GM23338 (cell line): Measurements from ENCODE around the gene FOXL1. TPM values are rescaled to one million over a fixed set of nuclear protein-coding genes. Genes with fewer than 3 reads are reported as not detected.

Experiments used
- ATAC-seq: fragments of 200-7000 bp; cut with Tn5 transposase; 3 replicates; pipeline ENCODE4 v1.9.1; 2020
- DNase-seq: peaks from one replicate; pipeline ENCODE4 v3.0.0-alpha.2; 2015; ENCODE audit warnings: low spot score
- H2AFZ ChIP-seq: fragments of 200-600 bp; sonication (generic); 2 replicates; pipeline ENCODE4 v1.8.0; 2016; ENCODE audit warnings: antibody characterized with exemption, mild to moderate bottlenecking, moderate library complexity
- H3F3A ChIP-seq: fragments of 200-600 bp; sonication (generic); replicated peaks from 2 replicates; pipeline ENCODE4 v1.8.0; 2017; ENCODE audit warnings: antibody characterized with exemption, mixed run types, low read depth
- H3K27ac ChIP-seq: fragments of 200-600 bp; sonication (generic); 2 replicates; pipeline ENCODE4 v1.6.1; 2016; ENCODE audit warnings: low read depth
- H3K27me3 ChIP-seq: fragments of 200-600 bp; sonication (generic); 2 replicates; pipeline ENCODE4 v1.8.0; 2016; ENCODE audit warnings: mild to moderate bottlenecking, mixed run types, moderate library complexity; ENCODE audit not compliant: insufficient read depth
- H3K36me3 ChIP-seq: fragments of 200-600 bp; sonication (generic); 2 replicates; pipeline ENCODE4 v1.8.0; 2016; ENCODE audit warnings: mild to moderate bottlenecking; ENCODE audit not compliant: insufficient read depth
- H3K4me1 ChIP-seq: fragments of 200-600 bp; sonication (generic); 2 replicates; pipeline ENCODE4 v1.8.0; 2016; ENCODE audit warnings: mild to moderate bottlenecking, moderate library complexity; ENCODE audit not compliant: insufficient read depth
- H3K4me2 ChIP-seq: fragments of 200-600 bp; sonication (generic); 2 replicates; pipeline ENCODE4 v1.7.1; 2017; ENCODE audit warnings: mixed run types
- H3K4me3 ChIP-seq: fragments of 200-600 bp; sonication (generic); 2 replicates; pipeline ENCODE4 v1.6.1; 2016; ENCODE audit warnings: mixed run types
- H3K79me2 ChIP-seq: fragments of 200-600 bp; sonication (generic); replicated peaks from 2 replicates; pipeline ENCODE4 v1.8.0; 2017; ENCODE audit warnings: mild to moderate bottlenecking; ENCODE audit not compliant: insufficient read depth
- H3K9me2 ChIP-seq: fragments of 200-600 bp; sonication (generic); 2 replicates; pipeline ENCODE4 v1.8.0; 2017; ENCODE audit not compliant: insufficient read depth
- H4K20me1 ChIP-seq: fragments of 200-600 bp; sonication (generic); replicated peaks from 2 replicates; pipeline ENCODE4 v1.8.0; 2017; ENCODE audit warnings: mild to moderate bottlenecking; ENCODE audit not compliant: insufficient read depth
- H3K27ac Mint-ChIP-seq: 2 replicates; pipeline ENCODE4 v1.8.0; 2020; ENCODE audit warnings: inconsistent platforms, mild to moderate bottlenecking, moderate library complexity, mixed read lengths
- H3K27me3 Mint-ChIP-seq: 3 replicates; pipeline ENCODE4 v1.8.0; 2022; ENCODE audit warnings: low read depth, mild to moderate bottlenecking, moderate library complexity, mixed read lengths, inconsistent platforms; ENCODE audit not compliant: insufficient read depth, poor library complexity
- H3K36me3 Mint-ChIP-seq: 3 replicates; pipeline ENCODE4 v1.8.0; 2021; ENCODE audit warnings: low read depth, mild to moderate bottlenecking, inconsistent platforms, moderate library complexity, mixed read lengths
- H3K4me1 Mint-ChIP-seq: 3 replicates; pipeline ENCODE4 v1.8.0; 2020; ENCODE audit warnings: mild to moderate bottlenecking, inconsistent platforms, mixed read lengths
- H3K4me3 Mint-ChIP-seq: 3 replicates; pipeline ENCODE4 v1.8.0; 2021; ENCODE audit warnings: moderate library complexity, mild to moderate bottlenecking, inconsistent platforms, mixed read lengths
- H3K9me3 Mint-ChIP-seq: 3 replicates; pipeline ENCODE4 v1.8.0; 2020; ENCODE audit warnings: moderate library complexity, mild to moderate bottlenecking, inconsistent platforms, mixed read lengths
- CTCF ChIP-seq, 2 experiments: fragments of 200-600 bp in 1 of 2; sonication (generic) in 1 of 2; conservative IDR thresholded peaks; 2 replicates each; pipeline versions ENCODE4 v1.5.1 to v1.6.1; 2016 to 2017; ENCODE audit warnings: antibody characterized with exemption in 2 of 2, low read depth in 2 of 2, mild to moderate bottlenecking in 2 of 2, moderate library complexity in 1 of 2
- POLR2AphosphoS5 ChIP-seq: IDR thresholded peaks from 2 replicates; pipeline ENCODE4 v1.6.1; 2016; ENCODE audit warnings: antibody characterized with exemption, low read depth
- ZNF462 ChIP-seq: fragments of 250-450 bp; sonication (Bioruptor Pico); IDR thresholded peaks from 2 replicates; pipeline ENCODE4 v1.5.0; 2020; ENCODE audit warnings: mild to moderate bottlenecking, moderate library complexity
- polyA plus RNA-seq: library from polyadenylated mRNA; unstranded; fragments of >200 nt; fragmentation: Nextera tagmentation; extraction: Ambion mirVana; gene quantifications from 2 replicates; pipeline ENCODE4 v1.2.1, GENCODE V29; 2016
- total RNA-seq: library from RNA; depleted of rRNA; stranded (reverse); fragments of >200 nt; shearing (Covaris generic); gene quantifications from 2 replicates; pipeline ENCODE4 v1.2.3, GENCODE V29; 2014

Gene FOXL1
- total and polyA plus RNA-seq, 2 experiments from 2014 or later: 0.31 TPM; not detected in 1

- ATAC-seq (no peak), DNase-seq (no peak)
- H3K9me2 ChIP-seq: peaks cover 2% of the 10 kb centered on the region; the same call in 1 of the 2 replicates
- no peak overlapping the region for H3K4me3 ChIP-seq
- Mint-ChIP-seq H3K36me3 (peaks cover 6% of the 10 kb centered on the region; the same call in 2 of the 3 replicates), H3K27ac (no peak overlapping the region), H3K4me3 (no peak overlapping the region), H3K9me3 (peaks cover 5% of the 10 kb centered on the region; the same call in 1 of the 3 replicates), H3K27me3 (peaks cover 20% of the 10 kb centered on the region), H3K4me1 (peaks cover 6% of the 10 kb centered on the region)
- H3F3A ChIP-seq: no peaks in the 10 kb centered on the region
- no peak overlapping the region for H3K27ac ChIP-seq
- H3K27me3 ChIP-seq: peaks cover 3% of the 10 kb centered on the region
- H2AFZ ChIP-seq: no peak overlapping the region
- no peaks in the 10 kb centered on the region for H3K4me1 ChIP-seq
- H3K79me2 ChIP-seq: no peaks in the 10 kb centered on the region
- H3K36me3 ChIP-seq: no peaks in the 10 kb centered on the region
- no peak for TF ChIP-seq POLR2AphosphoS5
- no peak for TF ChIP-seq CTCF (conservative IDR thresholded peaks at IDR 0.05; ENCODE audit: low read depth in 2 of 2)
- no peak for TF ChIP-seq ZNF462 (CRISPR knock-in tag)
- H4K20me1 ChIP-seq: no peaks in the 10 kb centered on the region
- no peak overlapping the region for H3K4me2 ChIP-seq
These were observed 20.8 kb upstream of the FOXL1 start for GRCh38 chr16:86557587-86557986.
